SU-DHL-6 (cell line): ENCODE measurements around the gene DCTN3.

Experiments used
- EZH2phosphoT487 ChIP-seq: fragments of 200-600 bp; sonication (generic), shearing (Covaris generic); conservative IDR thresholded peaks from 2 replicates; pipeline ENCODE4 v1.6.1; 2018; ENCODE audit warnings: mild to moderate bottlenecking, antibody characterized with exemption, low read length, moderate library complexity, mixed read lengths
- TF ChIP-seq, protein P1 (sequence below): fragments of 200-600 bp; sonication (generic); IDR thresholded peaks from one replicate; pipeline ENCODE4 v1.5.1; 2017; ENCODE audit warnings: antibody characterized with exemption, mild to moderate bottlenecking, low read length, moderate library complexity; ENCODE audit not compliant: insufficient read depth, poor library complexity, severe bottlenecking

DNA sequence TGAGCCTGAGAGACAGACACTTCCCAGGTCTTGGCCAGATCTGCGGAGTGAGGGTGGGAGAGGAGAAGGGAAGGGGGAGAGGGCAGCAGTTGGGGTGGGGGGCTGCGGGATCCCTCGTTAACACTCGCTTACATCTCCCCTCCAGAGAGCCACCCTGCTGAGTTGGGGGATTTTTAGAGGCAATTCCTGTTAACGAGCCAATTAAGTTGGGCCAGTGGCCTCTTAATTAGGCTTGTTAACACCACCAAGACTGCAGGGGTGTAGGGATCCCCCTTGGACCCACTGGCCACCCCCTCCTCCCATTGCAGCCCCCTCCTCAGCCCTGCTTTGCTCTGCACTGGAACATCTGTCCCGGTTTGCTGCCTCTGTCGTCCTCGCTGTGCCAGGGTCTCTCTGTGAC lies 54.4 kb downstream of the DCTN3 start:
- TF ChIP-seq, protein P1, sequence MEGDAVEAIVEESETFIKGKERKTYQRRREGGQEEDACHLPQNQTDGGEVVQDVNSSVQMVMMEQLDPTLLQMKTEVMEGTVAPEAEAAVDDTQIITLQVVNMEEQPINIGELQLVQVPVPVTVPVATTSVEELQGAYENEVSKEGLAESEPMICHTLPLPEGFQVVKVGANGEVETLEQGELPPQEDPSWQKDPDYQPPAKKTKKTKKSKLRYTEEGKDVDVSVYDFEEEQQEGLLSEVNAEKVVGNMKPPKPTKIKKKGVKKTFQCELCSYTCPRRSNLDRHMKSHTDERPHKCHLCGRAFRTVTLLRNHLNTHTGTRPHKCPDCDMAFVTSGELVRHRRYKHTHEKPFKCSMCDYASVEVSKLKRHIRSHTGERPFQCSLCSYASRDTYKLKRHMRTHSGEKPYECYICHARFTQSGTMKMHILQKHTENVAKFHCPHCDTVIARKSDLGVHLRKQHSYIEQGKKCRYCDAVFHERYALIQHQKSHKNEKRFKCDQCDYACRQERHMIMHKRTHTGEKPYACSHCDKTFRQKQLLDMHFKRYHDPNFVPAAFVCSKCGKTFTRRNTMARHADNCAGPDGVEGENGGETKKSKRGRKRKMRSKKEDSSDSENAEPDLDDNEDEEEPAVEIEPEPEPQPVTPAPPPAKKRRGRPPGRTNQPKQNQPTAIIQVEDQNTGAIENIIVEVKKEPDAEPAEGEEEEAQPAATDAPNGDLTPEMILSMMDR, result no peak
- TF ChIP-seq EZH2phosphoT487, result no peak
